HG03025 (cell line): Measurements from ENCODE around the gene RDX.
"Not testable (repeated sequence)": the region's sequence is repeated elsewhere in the genome, so short reads cannot be mapped to it uniquely, and the experiment has no call there.

Experiments used
- ATAC-seq: cut with Tn5 transposase; IDR thresholded peaks from one replicate; pipeline ENCODE4 v1.9.1; 2021; ENCODE audit warnings: mild to moderate bottlenecking, moderate library complexity; ENCODE audit not compliant: unreplicated experiment, low FRiP score

The RDX gene

GRCh38 chr11:110306019-110306388 is 9.6 kb upstream of the RDX start:
- not testable (repeated sequence) for ATAC-seq

GRCh38 chr11:110305169-110306018 is 9.0 kb upstream of the RDX start:
- ATAC-seq = no peak

- no peak for ATAC-seq
Observed at GRCh38 chr11:110303414-110303826, 7.0 kb upstream of the RDX start.

GRCh38 chr11:110301577-110301976 is 5.2 kb upstream of the RDX start:
- ATAC-seq = no peak

- ATAC-seq = no peak
Observed at GRCh38 chr11:110301032-110301431, 4.6 kb upstream of the RDX start.

- no peak for ATAC-seq
Observed at GRCh38 chr11:110299006-110299785, 2.8 kb upstream of the RDX start.

GRCh38 chr11:110298301-110298765 is 1.9 kb upstream of the RDX start:
- no peak for ATAC-seq

- no peak for ATAC-seq
Observed at GRCh38 chr11:110297726-110298300, 1.4 kb upstream of the RDX start.

GRCh38 chr11:110297076-110297725 is 787 bp upstream of the RDX start:
- no peak for ATAC-seq

- peak; percentile 57 for ATAC-seq
Observed at GRCh38 chr11:110295531-110296225, 736 bp downstream of the RDX start.

GRCh38 chr11:110295086-110295485 is 1.3 kb downstream of the RDX start:
- no peak for ATAC-seq

GRCh38 chr11:110294509-110294908 is 1.9 kb downstream of the RDX start:
- ATAC-seq = no peak

GRCh38 chr11:110293389-110293788 is 3.0 kb downstream of the RDX start:
- no peak for ATAC-seq

GRCh38 chr11:110292146-110292545 is 4.3 kb downstream of the RDX start:
- not testable (repeated sequence) for ATAC-seq

GRCh38 chr11:110290591-110291334 is 5.7 kb downstream of the RDX start:
- no peak for ATAC-seq

- no peak for ATAC-seq
Observed at GRCh38 chr11:110289472-110289871, 6.9 kb downstream of the RDX start.

GRCh38 chr11:110287537-110287936 is 8.9 kb downstream of the RDX start:
- no peak for ATAC-seq

- no peak for ATAC-seq
Observed at GRCh38 chr11:110286298-110287040, 9.9 kb downstream of the RDX start.

- no peak for ATAC-seq
Observed at GRCh38 chr11:110283862-110284261, 12.6 kb downstream of the RDX start.
